ENCODE data around the gene HS6ST1. TPM values are rescaled to one million over a fixed set of nuclear protein-coding genes. Genes with fewer than 3 reads are reported as not detected.

HS6ST1 gene
- total and polyA plus RNA-seq, 2 donors (not counting 3 experiments of a cell fraction or from before 2014, with no cell fraction given): 12.8 to 19.4 TPM

DNA sequence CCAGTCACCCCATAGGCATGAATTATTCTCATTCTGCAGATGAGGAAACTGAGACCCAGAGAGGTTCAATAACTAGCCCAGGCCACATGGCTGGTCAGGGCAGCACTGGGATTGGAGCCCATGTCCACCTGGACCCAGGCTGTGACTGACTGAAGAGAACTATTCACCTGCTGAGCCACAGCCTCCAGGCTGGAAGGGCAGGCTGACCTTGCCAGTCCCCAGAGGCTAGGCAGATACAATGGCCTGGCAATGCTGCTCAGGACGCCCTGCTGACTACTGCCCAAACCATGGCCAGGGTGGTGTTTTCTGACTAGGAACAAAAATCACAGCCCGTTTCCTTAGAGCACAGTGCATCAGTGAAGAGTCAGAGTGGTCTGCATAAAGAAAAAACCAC is 36.8 kb downstream of the HS6ST1 start:
- dilution Hi-C loops (cut with MboI; ENCODE audit: extremely low pct_ligation_motif_present, low sequenced_read_pairs): no loop called here
- ChIA-PET CTCF (no interaction called here), POLR2A (no interaction called here)
- intact Hi-C loops (cut with micrococcal nuclease): no loop called here
- H4K20me1 ChIP-seq (replicated peaks; ENCODE audit: control insufficient read depth, extremely low read depth, insufficient read depth, low read length): no peaks in the 10 kb centered on the region
- BruUV-seq (replicated peaks): no TSS peak
- H3K4me2 ChIP-seq (ENCODE audit: insufficient read depth, low read length): no peak overlapping the region
- FAIRE-seq (no peak), DNase-seq (ENCODE audit: low read depth, low spot score) (no peak)
- TF ChIP-seq POLR2AphosphoS5 (IDR thresholded peaks at IDR 0.05; ENCODE audit: insufficient read depth, low read depth, low read length) (no peak), POLR2A (IDR thresholded peaks at IDR 0.05; ENCODE audit: low read depth, low read length) (no peak), EZH2 (IDR thresholded peaks at IDR 0.05; ENCODE audit: borderline replicate concordance, low read depth, low read length, severe bottlenecking) (no peak), FOS (IDR thresholded peaks at IDR 0.05; ENCODE audit: borderline replicate concordance, insufficient read depth, low read length) (no peak), JUN (IDR thresholded peaks at IDR 0.05; ENCODE audit: borderline replicate concordance, insufficient read depth, insufficient read length, low read depth) (no peak), MYC (IDR thresholded peaks at IDR 0.05; ENCODE audit: low read depth, low read length) (no peak), GATA2 (IDR thresholded peaks at IDR 0.05; ENCODE audit: insufficient read depth, insufficient read length, low read depth, low read length) (no peak)
- TF ChIP-seq, protein P1, sequence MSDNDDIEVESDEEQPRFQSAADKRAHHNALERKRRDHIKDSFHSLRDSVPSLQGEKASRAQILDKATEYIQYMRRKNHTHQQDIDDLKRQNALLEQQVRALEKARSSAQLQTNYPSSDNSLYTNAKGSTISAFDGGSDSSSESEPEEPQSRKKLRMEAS (IDR thresholded peaks at IDR 0.05; ENCODE audit: insufficient read depth, insufficient read length): no peak
- TF ChIP-seq, protein P2, sequence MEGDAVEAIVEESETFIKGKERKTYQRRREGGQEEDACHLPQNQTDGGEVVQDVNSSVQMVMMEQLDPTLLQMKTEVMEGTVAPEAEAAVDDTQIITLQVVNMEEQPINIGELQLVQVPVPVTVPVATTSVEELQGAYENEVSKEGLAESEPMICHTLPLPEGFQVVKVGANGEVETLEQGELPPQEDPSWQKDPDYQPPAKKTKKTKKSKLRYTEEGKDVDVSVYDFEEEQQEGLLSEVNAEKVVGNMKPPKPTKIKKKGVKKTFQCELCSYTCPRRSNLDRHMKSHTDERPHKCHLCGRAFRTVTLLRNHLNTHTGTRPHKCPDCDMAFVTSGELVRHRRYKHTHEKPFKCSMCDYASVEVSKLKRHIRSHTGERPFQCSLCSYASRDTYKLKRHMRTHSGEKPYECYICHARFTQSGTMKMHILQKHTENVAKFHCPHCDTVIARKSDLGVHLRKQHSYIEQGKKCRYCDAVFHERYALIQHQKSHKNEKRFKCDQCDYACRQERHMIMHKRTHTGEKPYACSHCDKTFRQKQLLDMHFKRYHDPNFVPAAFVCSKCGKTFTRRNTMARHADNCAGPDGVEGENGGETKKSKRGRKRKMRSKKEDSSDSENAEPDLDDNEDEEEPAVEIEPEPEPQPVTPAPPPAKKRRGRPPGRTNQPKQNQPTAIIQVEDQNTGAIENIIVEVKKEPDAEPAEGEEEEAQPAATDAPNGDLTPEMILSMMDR (IDR thresholded peaks at IDR 0.05; ENCODE audit: extremely low read depth in 1 of 2, insufficient read depth in 1 of 2, low read depth in 1 of 2, low read length in 2 of 2): no peak
- H3K4me1 ChIP-seq (ENCODE audit: control insufficient read depth, extremely low read depth, insufficient read depth, low read length): no peaks in the 10 kb centered on the region
- no peaks in the 10 kb centered on the region for H3K36me3 ChIP-seq (ENCODE audit: control insufficient read depth in 2 of 2, extremely low read depth in 1 of 2, insufficient read depth in 2 of 2, low read length in 2 of 2)
- H3K27me3 ChIP-seq (ENCODE audit: control insufficient read depth in 2 of 2, insufficient read depth in 2 of 2, low read length in 2 of 2): no peaks in the 10 kb centered on the region
- H3K27ac ChIP-seq (ENCODE audit: insufficient read depth, low read depth, low read length): no peak overlapping the region
- no peaks in the 10 kb centered on the region for H3K9me3 ChIP-seq (replicated peaks; ENCODE audit: control insufficient read depth, insufficient read depth, low read length)
- no peak overlapping the region for H2AFZ ChIP-seq (ENCODE audit: low read depth, low read length)
- H3K9ac ChIP-seq (replicated peaks; ENCODE audit: extremely low read depth, insufficient read depth, low read length): no peak overlapping the region
- H3K4me3 ChIP-seq (replicated peaks in 1 of 3; ENCODE audit: insufficient read depth in 1 of 3, low read depth in 1 of 3, low read length in 3 of 3): no peak overlapping the region
- H3K9me1 ChIP-seq (replicated peaks; ENCODE audit: control insufficient read depth, extremely low read depth, insufficient read depth, low read length): no peaks in the 10 kb centered on the region
- H3K79me2 ChIP-seq (ENCODE audit: control insufficient read depth, insufficient read depth, low read length): no peaks in the 10 kb centered on the region
